HCT116 (cell line): Measurements from ENCODE around the gene OBSL1.

Source experiments
- CTCF ChIP-seq, 3 experiments: fragments of 200-600 bp in 1 of 3; sonication (generic) in 1 of 3; IDR thresholded peaks in 2 of 3; conservative IDR thresholded peaks in 1 of 3; 2 replicates each; pipeline ENCODE4 v1.5.1; 2012 to 2017; ENCODE audit warnings: low read depth in 2 of 3, low read length in 2 of 3, antibody characterized with exemption in 1 of 3, borderline replicate concordance in 1 of 3, control low read depth in 1 of 3, mild to moderate bottlenecking in 1 of 3, mixed read lengths in 1 of 3, mixed run types in 1 of 3, moderate library complexity in 1 of 3; ENCODE audit not compliant: insufficient read depth in 1 of 3
- TCF7L2 ChIP-seq: IDR thresholded peaks from 2 replicates; pipeline ENCODE4 v1.7.0; 2011; ENCODE audit warnings: borderline replicate concordance, inconsistent platforms; ENCODE audit not compliant: insufficient read depth, insufficient read length; ENCODE audit errors: extremely low read depth
- TF ChIP-seq, protein P1 (sequence below): IDR thresholded peaks from 2 replicates; pipeline ENCODE4 v1.6.1; 2012; ENCODE audit warnings: low read depth

DNA sequence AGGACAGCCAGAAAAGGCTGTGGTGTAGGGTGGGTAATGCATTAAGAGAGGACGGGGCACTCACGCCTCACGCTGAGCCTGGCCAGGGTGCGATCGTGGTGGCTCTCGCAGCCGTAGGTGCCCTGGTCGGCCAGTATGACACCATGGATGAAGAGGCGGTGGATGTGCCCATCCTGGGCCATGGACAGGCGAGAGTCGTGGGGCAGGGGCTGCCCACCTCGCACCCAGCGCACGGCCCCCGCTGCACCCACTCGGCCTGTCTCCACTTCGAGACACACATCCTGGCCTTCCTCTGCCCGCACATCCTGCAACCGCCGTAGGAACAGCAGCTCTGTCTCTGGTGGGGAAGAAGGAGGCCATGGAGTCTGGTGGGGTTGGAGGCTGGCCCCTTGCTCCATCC is 15.4 kb downstream of the OBSL1 start:
- TF ChIP-seq, protein P1, sequence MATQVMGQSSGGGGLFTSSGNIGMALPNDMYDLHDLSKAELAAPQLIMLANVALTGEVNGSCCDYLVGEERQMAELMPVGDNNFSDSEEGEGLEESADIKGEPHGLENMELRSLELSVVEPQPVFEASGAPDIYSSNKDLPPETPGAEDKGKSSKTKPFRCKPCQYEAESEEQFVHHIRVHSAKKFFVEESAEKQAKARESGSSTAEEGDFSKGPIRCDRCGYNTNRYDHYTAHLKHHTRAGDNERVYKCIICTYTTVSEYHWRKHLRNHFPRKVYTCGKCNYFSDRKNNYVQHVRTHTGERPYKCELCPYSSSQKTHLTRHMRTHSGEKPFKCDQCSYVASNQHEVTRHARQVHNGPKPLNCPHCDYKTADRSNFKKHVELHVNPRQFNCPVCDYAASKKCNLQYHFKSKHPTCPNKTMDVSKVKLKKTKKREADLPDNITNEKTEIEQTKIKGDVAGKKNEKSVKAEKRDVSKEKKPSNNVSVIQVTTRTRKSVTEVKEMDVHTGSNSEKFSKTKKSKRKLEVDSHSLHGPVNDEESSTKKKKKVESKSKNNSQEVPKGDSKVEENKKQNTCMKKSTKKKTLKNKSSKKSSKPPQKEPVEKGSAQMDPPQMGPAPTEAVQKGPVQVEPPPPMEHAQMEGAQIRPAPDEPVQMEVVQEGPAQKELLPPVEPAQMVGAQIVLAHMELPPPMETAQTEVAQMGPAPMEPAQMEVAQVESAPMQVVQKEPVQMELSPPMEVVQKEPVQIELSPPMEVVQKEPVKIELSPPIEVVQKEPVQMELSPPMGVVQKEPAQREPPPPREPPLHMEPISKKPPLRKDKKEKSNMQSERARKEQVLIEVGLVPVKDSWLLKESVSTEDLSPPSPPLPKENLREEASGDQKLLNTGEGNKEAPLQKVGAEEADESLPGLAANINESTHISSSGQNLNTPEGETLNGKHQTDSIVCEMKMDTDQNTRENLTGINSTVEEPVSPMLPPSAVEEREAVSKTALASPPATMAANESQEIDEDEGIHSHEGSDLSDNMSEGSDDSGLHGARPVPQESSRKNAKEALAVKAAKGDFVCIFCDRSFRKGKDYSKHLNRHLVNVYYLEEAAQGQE = no peak
- TF ChIP-seq CTCF (IDR thresholded peaks at IDR 0.05 in 2 of 3, conservative IDR thresholded peaks at IDR 0.05 in 1 of 3; ENCODE audit: borderline replicate concordance in 1 of 3, insufficient read depth in 1 of 3, low read depth in 2 of 3, low read length in 2 of 3) (no peak), TCF7L2 (no peak)
